Spleen (tissue), 11 donors: ENCODE data around the gene NRXN3. TPM values are rescaled to one million over a fixed set of nuclear protein-coding genes. Genes with fewer than 3 reads are reported as not detected.
A peak's percentile ranks its signal among the peaks of the same experiment; 100 is the strongest.

Source experiments
- DNase-seq: peaks from one replicate; pipeline ENCODE4 v3.0.0-alpha.2; 2020
- H3K27ac ChIP-seq, 8 donors: fragments of 200-600 bp; sonication (generic) in 7 of 8; 1 replicate in 4 of 8; 2 replicates in 4 of 8; pipeline versions ENCODE4 v1.5.0 to v1.8.0; 2016 to 2021; ENCODE audit warnings: inconsistent platforms in 4 of 8, mild to moderate bottlenecking in 4 of 8, moderate library complexity in 1 of 8
- H3K27me3 ChIP-seq, 7 donors: fragments of 200-600 bp; sonication (generic) in 6 of 7; replicated peaks in 1 of 7; 1 replicate in 4 of 7; 2 replicates in 3 of 7; pipeline versions ENCODE4 v1.5.0 to v1.8.0; 2016 to 2021; ENCODE audit warnings: inconsistent platforms in 3 of 7, mild to moderate bottlenecking in 1 of 7
- H3K36me3 ChIP-seq, 6 donors: fragments of 200-600 bp; sonication (generic) in 5 of 6; 1 replicate in 4 of 6; 2 replicates in 2 of 6; pipeline versions ENCODE4 v1.5.0 to v1.8.0; 2016 to 2021; ENCODE audit warnings: inconsistent platforms in 2 of 6
- H3K4me1 ChIP-seq, 6 donors: fragments of 200-600 bp; sonication (generic) in 5 of 6; 1 replicate in 3 of 6; 2 replicates in 3 of 6; pipeline versions ENCODE4 v1.5.0 to v1.8.0; 2016 to 2021; ENCODE audit warnings: inconsistent platforms in 3 of 6
- H3K4me3 ChIP-seq, 8 donors: fragments of 200-600 bp; sonication (generic) in 7 of 8; 1 replicate in 4 of 8; 2 replicates in 4 of 8; pipeline versions ENCODE4 v1.5.0 to v1.8.0; 2016 to 2021; ENCODE audit warnings: inconsistent platforms in 4 of 8, mild to moderate bottlenecking in 4 of 8, moderate library complexity in 2 of 8
- H3K9me3 ChIP-seq, 8 donors: fragments of 200-600 bp; sonication (generic) in 7 of 8; 1 replicate in 4 of 8; 2 replicates in 4 of 8; pipeline versions ENCODE4 v1.5.0 to v1.8.0; 2016 to 2021; ENCODE audit warnings: inconsistent platforms in 4 of 8
- CTCF ChIP-seq, 11 experiments: fragments of 200-600 bp in 7 of 11; fragments of 450-650 bp in 4 of 11; sonication (generic) in 4 of 11; IDR thresholded peaks in 8 of 11; conservative IDR thresholded peaks in 3 of 11; 1 replicate in 7 of 11; 2 replicates in 4 of 11; pipeline versions ENCODE4 v1.4.0 to v1.8.0; 2016 to 2021; ENCODE audit warnings: antibody characterized with exemption in 11 of 11, inconsistent platforms in 4 of 11, mild to moderate bottlenecking in 1 of 11
- POLR2A ChIP-seq, 3 donors: fragments of 450-650 bp; IDR thresholded peaks; one replicate each; pipeline ENCODE4 v1.5.1; 2017; ENCODE audit warnings: antibody characterized with exemption in 3 of 3, mild to moderate bottlenecking in 1 of 3
- POLR2AphosphoS5 ChIP-seq, 3 donors: sonication (generic); formaldehyde crosslinking; IDR thresholded peaks; one replicate each; pipeline ENCODE4 v1.5.1; 2017; ENCODE audit warnings: antibody characterized with exemption in 3 of 3
- WGBS, 5 donors: extraction: QIAGEN DNeasy Blood & Tissue Kit in 3 of 5; methylation state at CpG; one replicate each; pipeline versions ENCODE4 v1.1.5 to v1.1.7; 2013 to 2018; 5-methylcytosine and 5-hydroxymethylcytosine counted together
- intact Hi-C: fragments of 100-400 bp; cut with DNase I; formaldehyde crosslinking; loops from one replicate; pipeline ENCODE4 v1.15.0; 2023; ENCODE audit warnings: low total_unique reads
- polyA plus RNA-seq, 3 donors: library from polyadenylated mRNA; stranded (reverse); fragments of 200-250 nt; gene quantifications; one replicate each; pipeline ENCODE4 v1.2.1, GENCODE V29; 2013
- total RNA-seq, 7 donors: library from RNA; depleted of rRNA in 3 of 7; stranded (reverse); fragments of >200 nt in 3 of 7; fragmentation: NEBNext Ultra II Directional in 4 of 7; extraction: Animal tissue kit (Norgen Biotek cat#: 25700) in 4 of 7; gene quantifications; one replicate each; pipeline versions ENCODE4 v1.1.0 to v1.2.1, GENCODE V29; 2016 to 2021
- donor health status: healthy with polysubstance abuse.
- donor health status: DM: no; HTN: no; CAD: no; lungs with moderate emphysema.
- donor health status: DM: no; HTN: no; CAD: no.
- donor health status: Bipolar disorder and iron deficiency.
- donor health status: healthy.
- donor health status: DM: no; HTN: no; CAD: no.
- donor health status: DM: yes; HTN: yes; CAD: no.

NRXN3 gene
- total and polyA plus RNA-seq, 10 donors: 0.21 to 11.5 (median 1.6) TPM

GRCh38 chr14:79274641-79275291, 1104.6 kb downstream of the NRXN3 start:
- 47 to 62% (median 61%) methylated on average over 2 of the region's 2 CpGs for WGBS, 5 donors
- intact Hi-C loops: no loop called here
- peaks cover 0 to 17% (median under 1%) of the 10 kb centered on the region in 6 donors for H3K4me1 ChIP-seq

GRCh38 chr14:79275292-79275655, 1105.1 kb downstream of the NRXN3 start:
- H3K9me3 ChIP-seq: no peaks in the 10 kb centered on the region
- H3K27ac ChIP-seq: no peak overlapping the region
- H3K4me1 ChIP-seq: peaks cover 0 to 18% (median 2%) of the 10 kb centered on the region in 6 donors
- no peak for DNase-seq
- H3K4me3 ChIP-seq: no peak overlapping the region
- intact Hi-C loops: no loop called here
- peaks cover 0 to 38% (median 25%) of the 10 kb centered on the region in 7 donors for H3K27me3 ChIP-seq
- no peak for TF ChIP-seq POLR2A (IDR thresholded peaks at IDR 0.05)
- no peak for TF ChIP-seq POLR2AphosphoS5 (IDR thresholded peaks at IDR 0.05)
- TF ChIP-seq CTCF (IDR thresholded peaks at IDR 0.05 in 8 of 11, conservative IDR thresholded peaks at IDR 0.05 in 3 of 11): no peak
- 75 to 83% (median 79%) methylated on average over 4 of the region's 4 CpGs for WGBS, 5 donors
- no peaks in the 10 kb centered on the region for H3K36me3 ChIP-seq

More at GRCh38 chr14:79274641-79275291, 1104.6 kb downstream of the NRXN3 start:
- H3K36me3 ChIP-seq: no peaks in the 10 kb centered on the region
- TF ChIP-seq POLR2A (IDR thresholded peaks at IDR 0.05): no peak
- no peak for TF ChIP-seq CTCF (IDR thresholded peaks at IDR 0.05 in 8 of 11, conservative IDR thresholded peaks at IDR 0.05 in 3 of 11)
- no peak for TF ChIP-seq POLR2AphosphoS5 (IDR thresholded peaks at IDR 0.05)
- peaks cover 0 to 32% (median 25%) of the 10 kb centered on the region in 7 donors for H3K27me3 ChIP-seq
- no peaks in the 10 kb centered on the region for H3K9me3 ChIP-seq
- DNase-seq: no peak
- no peak overlapping the region for H3K4me3 ChIP-seq
- no peak overlapping the region for H3K27ac ChIP-seq

DNA sequence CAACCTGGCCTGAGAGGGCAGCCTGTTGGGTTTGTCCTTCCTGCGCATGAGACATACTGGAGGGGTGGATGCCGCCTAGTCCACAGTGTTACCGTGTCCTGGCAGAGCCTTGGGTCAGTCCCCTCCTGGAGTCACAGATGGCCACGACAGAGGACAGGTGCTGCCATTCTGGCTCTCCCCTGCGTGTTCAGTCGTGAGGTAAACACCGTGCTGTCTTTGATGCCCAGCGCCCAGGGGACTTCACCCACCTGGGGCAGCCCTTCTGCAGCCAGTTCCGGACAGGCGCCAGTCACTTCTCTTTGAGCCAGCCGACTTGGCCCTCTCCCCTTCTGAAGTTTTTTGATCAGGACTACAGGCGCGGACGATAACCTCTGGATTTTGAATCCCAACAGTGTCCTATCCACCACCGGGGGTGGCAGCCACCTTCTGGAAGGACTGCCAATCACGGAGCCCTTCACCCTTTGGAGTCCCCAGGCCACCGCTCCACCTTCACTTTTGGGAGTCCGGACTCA, 1108.2 kb downstream of the NRXN3 start:
- H3K4me1 ChIP-seq: peaks cover 0 to 18% (median 2%) of the 10 kb centered on the region in 6 donors
- H3K27ac ChIP-seq: no peak overlapping the region
- intact Hi-C loops: no loop called here
- H3K4me3 ChIP-seq: peak overlapping the region; percentile 25 to 64 (median 37)
- peaks cover 0 to 60% (median 25%) of the 10 kb centered on the region in 7 donors for H3K27me3 ChIP-seq
- no peaks in the 10 kb centered on the region for H3K9me3 ChIP-seq
- WGBS, 5 donors: 8 to 18% (median 13%) methylated on average over 14 to 18 of the region's 18 CpGs
- TF ChIP-seq POLR2AphosphoS5 (IDR thresholded peaks at IDR 0.05) (no peak), CTCF (IDR thresholded peaks at IDR 0.05 in 8 of 11, conservative IDR thresholded peaks at IDR 0.05 in 3 of 11) (no peak), POLR2A (IDR thresholded peaks at IDR 0.05) (no peak)
- DNase-seq: no peak
- H3K36me3 ChIP-seq: no peaks in the 10 kb centered on the region
